KOPT-K1 (cell line): ENCODE results near the gene CPSF7.
"Not testable (repeated sequence)": the region's sequence is repeated elsewhere in the genome, so short reads cannot be mapped to it uniquely, and the experiment has no call there.

Source experiments
- H3K27ac ChIP-seq: fragments of 200-600 bp; sonication (generic); 2 replicates; pipeline ENCODE4 v1.5.1; 2016; ENCODE audit warnings: antibody characterized with exemption, mild to moderate bottlenecking, low read depth, low read length; ENCODE audit not compliant: poor library complexity, severe bottlenecking
- H3K36me3 ChIP-seq: fragments of 200-600 bp; sonication (generic); 2 replicates; pipeline ENCODE4 v1.5.1; 2017; ENCODE audit warnings: antibody characterized with exemption, mild to moderate bottlenecking, low read length, moderate library complexity; ENCODE audit not compliant: insufficient read depth
- H3K9me3 ChIP-seq: fragments of 200-600 bp; sonication (generic); 2 replicates; pipeline ENCODE4 v1.5.1; 2017; ENCODE audit warnings: antibody characterized with exemption, low read length, mild to moderate bottlenecking; ENCODE audit not compliant: insufficient read depth, poor library complexity, severe bottlenecking

CPSF7 gene

DNA sequence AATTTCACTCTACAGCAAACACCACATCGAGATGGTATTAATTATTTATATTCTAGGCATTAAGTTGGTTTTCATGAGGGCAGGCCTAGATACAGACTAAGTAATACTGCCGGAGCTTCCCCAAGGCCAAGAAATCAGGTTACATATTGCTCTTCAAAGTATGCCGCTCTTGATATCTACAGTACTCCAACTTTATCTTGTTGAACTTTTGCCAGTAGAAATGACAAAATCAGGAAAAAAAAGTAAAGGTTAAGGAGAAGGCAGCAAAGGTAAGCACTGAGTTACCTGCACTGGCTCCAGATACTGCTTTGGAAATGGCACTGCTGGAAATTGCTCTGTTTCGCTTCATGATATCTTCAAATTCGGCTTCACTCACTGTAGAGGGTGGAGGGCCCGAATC lies 14.4 kb downstream of the CPSF7 start:
- Histone ChIP-seq H3K36me3 (peaks cover 100% of the 10 kb centered on the region), H3K9me3 (no peaks in the 10 kb centered on the region), H3K27ac (no peak overlapping the region)

- Histone ChIP-seq H3K36me3 (peaks cover 100% of the 10 kb centered on the region), H3K9me3 (no peaks in the 10 kb centered on the region)
Observed at GRCh38 chr11:61414547-61414946, 15.2 kb downstream of the CPSF7 start.

DNA sequence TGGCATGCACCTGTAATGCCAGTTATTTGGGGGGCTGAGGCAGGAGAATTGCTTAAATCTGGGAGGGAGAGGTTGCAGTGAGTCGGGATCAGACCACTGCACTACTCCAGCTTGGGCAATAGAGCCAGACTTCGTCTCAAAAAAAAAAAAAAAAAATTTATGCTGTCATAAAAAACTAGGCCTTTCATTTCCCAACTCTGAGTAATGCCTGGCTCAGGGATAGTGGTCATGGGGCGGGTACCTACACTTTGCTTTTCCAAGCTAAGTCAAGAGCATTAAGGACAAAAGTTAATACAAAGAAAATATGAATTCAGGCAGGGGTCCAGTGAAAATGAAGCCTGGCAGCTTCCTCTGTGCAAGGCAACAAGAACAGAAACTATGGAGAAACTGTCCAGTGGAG lies 16.3 kb downstream of the CPSF7 start:
- Histone ChIP-seq H3K36me3 (peaks cover 100% of the 10 kb centered on the region), H3K9me3 (no peaks in the 10 kb centered on the region), H3K27ac (no peak overlapping the region)

More at GRCh38 chr11:61414547-61414946, 15.2 kb downstream of the CPSF7 start:
- H3K27ac ChIP-seq, result no peak overlapping the region

GRCh38 chr11:61411589-61411988 lies 18.2 kb downstream of the CPSF7 start:
- no peak overlapping the region for H3K27ac ChIP-seq
- H3K9me3 ChIP-seq, result no peaks in the 10 kb centered on the region
- H3K36me3 ChIP-seq, result peaks cover 100% of the 10 kb centered on the region

DNA sequence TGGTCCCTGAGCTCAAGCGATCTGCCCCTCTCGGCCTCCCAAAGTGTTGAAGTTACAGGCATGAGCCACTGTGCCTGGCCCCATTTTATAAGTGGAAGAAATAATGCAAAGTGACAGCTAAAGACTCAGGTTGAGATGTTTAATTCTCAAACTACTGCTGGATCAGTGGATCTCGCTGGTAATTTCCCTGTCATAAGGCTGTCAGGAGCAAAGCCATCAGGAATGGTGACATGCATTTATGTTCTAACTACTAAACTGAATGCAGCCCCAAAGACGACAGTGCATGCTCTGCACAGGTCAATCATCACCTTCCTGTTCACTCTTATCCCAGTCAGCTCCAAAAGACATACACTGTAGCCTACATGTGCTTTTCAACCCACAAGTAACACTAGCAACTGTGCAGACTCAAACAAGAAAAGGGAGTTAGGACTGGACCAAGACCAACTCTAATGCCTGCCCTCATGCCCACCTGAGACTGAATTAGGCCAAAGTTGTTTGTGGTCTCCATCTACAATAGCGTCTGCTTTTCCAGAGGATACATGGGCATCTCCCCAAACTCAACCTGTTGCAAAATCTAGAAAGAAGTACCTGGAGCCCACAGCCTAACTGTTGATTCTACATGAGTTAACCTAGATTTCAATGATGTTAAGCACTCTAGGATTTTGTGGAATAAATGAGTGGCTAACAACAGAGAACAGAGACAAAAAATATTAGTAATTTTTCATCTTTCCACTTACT lies 22.6 kb downstream of the CPSF7 start:
- Histone ChIP-seq H3K9me3 (no peaks in the 10 kb centered on the region), H3K36me3 (peaks cover 100% of the 10 kb centered on the region), H3K27ac (no peak overlapping the region)

DNA sequence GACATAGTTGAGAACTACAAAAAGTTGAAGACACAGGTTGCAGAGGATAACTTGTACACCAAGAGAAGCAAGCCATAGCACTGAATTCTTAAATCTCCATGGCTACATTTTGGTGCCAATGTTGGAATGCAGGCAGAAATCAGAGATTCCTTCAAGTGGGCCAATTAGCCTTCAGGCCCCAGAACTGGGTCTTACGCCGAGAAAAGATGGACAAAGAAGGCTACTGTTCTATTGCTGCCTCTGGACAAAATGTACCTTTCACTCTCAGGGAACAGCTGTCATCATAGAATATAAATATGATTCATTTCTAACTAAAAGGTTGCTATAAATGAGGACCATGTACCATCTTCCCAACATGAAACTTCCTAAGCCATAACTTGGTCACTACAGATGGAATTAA lies 23.7 kb downstream of the CPSF7 start:
- no peak overlapping the region for H3K27ac ChIP-seq
- peaks cover 100% of the 10 kb centered on the region for H3K36me3 ChIP-seq
- no peaks in the 10 kb centered on the region for H3K9me3 ChIP-seq

- Histone ChIP-seq H3K36me3 (peaks cover 89% of the 10 kb centered on the region), H3K27ac (no peak overlapping the region)
Observed at GRCh38 chr11:61404641-61405040, 25.1 kb downstream of the CPSF7 start.

DNA sequence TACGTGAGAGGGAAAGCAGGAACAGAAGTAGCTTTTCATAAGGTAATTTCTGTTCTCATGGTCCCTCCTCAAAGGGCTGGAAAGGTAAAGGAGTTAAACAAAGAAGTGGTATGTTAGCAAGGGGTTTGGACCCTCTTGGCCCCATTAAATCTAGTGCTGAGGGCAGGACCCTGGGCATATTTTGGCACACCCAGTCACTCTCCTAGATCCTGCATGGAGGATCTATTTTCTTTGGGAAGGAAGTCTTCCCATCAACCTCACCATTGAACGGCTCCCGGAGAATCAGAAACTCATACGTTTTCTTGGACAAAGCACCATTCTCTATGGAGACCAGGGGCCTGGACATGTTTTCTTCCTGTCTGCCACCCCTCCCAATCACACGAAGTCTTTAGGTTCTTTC lies 25.7 kb downstream of the CPSF7 start:
- H3K9me3 ChIP-seq, result no peaks in the 10 kb centered on the region
- H3K36me3 ChIP-seq, result peaks cover 84% of the 10 kb centered on the region
- H3K27ac ChIP-seq, result no peak overlapping the region

More at GRCh38 chr11:61404641-61405040, 25.1 kb downstream of the CPSF7 start:
- no peaks in the 10 kb centered on the region for H3K9me3 ChIP-seq

- Histone ChIP-seq H3K36me3 (peaks cover 79% of the 10 kb centered on the region), H3K9me3 (no peaks in the 10 kb centered on the region)
Observed at GRCh38 chr11:61403658-61404057, 26.1 kb downstream of the CPSF7 start.

GRCh38 chr11:61401573-61401972 lies 28.2 kb downstream of the CPSF7 start:
- no peak overlapping the region for H3K27ac ChIP-seq
- H3K36me3 ChIP-seq, result peaks cover 58% of the 10 kb centered on the region
- no peaks in the 10 kb centered on the region for H3K9me3 ChIP-seq

More at GRCh38 chr11:61403658-61404057, 26.1 kb downstream of the CPSF7 start:
- no peak overlapping the region for H3K27ac ChIP-seq

- Histone ChIP-seq H3K9me3 (no peaks in the 10 kb centered on the region), H3K36me3 (peaks cover 54% of the 10 kb centered on the region), H3K27ac (no peak overlapping the region)
Observed at GRCh38 chr11:61401173-61401572, 28.6 kb downstream of the CPSF7 start.

DNA sequence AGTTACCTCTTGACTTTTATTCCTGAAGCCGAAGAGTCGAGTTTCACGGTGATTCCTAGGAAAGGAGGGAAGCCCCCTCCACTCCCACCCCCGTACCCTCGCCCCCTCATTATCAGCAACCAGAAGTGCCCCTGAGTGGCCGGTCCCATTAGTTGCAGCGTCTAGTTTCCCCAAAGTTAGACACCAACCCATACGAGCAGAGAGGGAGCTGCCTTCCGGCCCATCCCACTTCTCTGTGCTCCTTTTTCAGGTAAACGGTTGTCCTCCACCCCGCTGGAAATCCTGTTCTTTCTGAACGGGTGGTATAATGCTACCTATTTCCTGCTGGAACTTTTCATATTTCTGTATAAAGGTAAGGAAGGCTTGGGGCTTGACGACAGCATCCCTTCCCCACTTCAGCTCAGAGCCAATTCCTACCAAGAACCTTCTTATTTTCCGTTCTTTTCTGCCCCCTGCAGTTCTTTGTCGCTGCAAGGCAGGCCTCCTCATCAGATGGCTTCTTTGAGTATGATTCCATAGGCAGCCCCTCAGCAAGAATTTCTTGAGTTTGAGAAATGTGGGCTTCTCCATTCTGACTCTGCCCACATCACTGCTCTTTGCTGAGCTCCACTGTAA lies 36.7 kb downstream of the CPSF7 start:
- no peaks in the 10 kb centered on the region for H3K36me3 ChIP-seq
- peaks cover 3% of the 10 kb centered on the region for H3K9me3 ChIP-seq
- H3K27ac ChIP-seq, result no peak overlapping the region

DNA sequence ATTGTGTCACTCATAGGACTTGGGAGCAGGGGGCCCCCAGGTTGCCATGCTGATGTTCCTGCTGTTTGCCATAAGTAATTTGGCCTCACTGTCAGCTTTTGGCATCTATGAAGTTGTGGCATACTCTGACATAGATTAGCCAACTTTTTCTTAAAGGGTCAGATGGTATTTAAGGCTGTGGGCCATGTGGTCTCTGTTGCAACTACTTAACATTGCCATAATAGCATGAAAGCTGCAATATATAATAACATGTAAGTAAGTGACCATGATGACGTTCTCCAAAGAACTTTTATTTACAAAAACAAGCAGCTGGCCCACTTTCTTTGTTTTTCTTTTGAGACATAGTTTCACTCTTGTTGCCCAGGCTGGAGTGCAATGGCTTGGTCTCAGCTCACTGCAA lies 39.6 kb downstream of the CPSF7 start:
- Histone ChIP-seq H3K9me3 (peaks cover 3% of the 10 kb centered on the region), H3K36me3 (no peaks in the 10 kb centered on the region), H3K27ac (no peak overlapping the region)

GRCh38 chr11:61384271-61385242 lies 45.2 kb downstream of the CPSF7 start:
- peaks cover under 1% of the 10 kb centered on the region for H3K9me3 ChIP-seq
- no peak overlapping the region for H3K27ac ChIP-seq
- H3K36me3 ChIP-seq, result no peaks in the 10 kb centered on the region

DNA sequence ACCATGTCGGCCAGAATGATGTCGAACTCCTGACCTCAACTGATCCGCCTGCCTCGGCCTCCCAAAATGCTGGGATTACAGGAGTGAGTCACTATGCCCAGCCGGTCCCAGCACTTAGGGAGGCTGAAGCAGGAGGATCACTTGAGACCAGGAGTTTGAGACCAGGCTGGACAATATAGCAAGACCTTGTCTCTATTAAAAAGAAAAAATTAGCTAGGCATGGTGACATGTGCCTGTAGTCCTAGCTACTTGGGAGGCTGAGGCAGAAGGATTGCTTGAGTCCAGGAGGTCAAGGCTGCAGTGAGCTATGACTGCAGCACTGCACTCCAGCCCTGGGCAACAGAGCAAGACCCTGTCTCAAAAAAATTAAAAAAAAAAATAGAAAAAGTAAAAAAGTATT lies 45.9 kb downstream of the CPSF7 start:
- not testable (repeated sequence) for H3K36me3 ChIP-seq, H3K27ac ChIP-seq, H3K9me3 ChIP-seq
